NCI-H2227 treated with DMSO at 0.1 percent for 48 hours (cell line): Measurements from ENCODE around the gene PPP1R12B.

Source experiments
- DNase-seq: peaks from one replicate; lab custom pipeline; 2025; lab: John Stamatoyannopoulos, UW

PPP1R12B gene, protein sequence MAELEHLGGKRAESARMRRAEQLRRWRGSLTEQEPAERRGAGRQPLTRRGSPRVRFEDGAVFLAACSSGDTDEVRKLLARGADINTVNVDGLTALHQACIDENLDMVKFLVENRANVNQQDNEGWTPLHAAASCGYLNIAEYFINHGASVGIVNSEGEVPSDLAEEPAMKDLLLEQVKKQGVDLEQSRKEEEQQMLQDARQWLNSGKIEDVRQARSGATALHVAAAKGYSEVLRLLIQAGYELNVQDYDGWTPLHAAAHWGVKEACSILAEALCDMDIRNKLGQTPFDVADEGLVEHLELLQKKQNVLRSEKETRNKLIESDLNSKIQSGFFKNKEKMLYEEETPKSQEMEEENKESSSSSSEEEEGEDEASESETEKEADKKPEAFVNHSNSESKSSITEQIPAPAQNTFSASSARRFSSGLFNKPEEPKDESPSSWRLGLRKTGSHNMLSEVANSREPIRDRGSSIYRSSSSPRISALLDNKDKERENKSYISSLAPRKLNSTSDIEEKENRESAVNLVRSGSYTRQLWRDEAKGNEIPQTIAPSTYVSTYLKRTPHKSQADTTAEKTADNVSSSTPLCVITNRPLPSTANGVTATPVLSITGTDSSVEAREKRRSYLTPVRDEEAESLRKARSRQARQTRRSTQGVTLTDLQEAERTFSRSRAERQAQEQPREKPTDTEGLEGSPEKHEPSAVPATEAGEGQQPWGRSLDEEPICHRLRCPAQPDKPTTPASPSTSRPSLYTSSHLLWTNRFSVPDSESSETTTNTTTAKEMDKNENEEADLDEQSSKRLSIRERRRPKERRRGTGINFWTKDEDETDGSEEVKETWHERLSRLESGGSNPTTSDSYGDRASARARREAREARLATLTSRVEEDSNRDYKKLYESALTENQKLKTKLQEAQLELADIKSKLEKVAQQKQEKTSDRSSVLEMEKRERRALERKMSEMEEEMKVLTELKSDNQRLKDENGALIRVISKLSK

DNA sequence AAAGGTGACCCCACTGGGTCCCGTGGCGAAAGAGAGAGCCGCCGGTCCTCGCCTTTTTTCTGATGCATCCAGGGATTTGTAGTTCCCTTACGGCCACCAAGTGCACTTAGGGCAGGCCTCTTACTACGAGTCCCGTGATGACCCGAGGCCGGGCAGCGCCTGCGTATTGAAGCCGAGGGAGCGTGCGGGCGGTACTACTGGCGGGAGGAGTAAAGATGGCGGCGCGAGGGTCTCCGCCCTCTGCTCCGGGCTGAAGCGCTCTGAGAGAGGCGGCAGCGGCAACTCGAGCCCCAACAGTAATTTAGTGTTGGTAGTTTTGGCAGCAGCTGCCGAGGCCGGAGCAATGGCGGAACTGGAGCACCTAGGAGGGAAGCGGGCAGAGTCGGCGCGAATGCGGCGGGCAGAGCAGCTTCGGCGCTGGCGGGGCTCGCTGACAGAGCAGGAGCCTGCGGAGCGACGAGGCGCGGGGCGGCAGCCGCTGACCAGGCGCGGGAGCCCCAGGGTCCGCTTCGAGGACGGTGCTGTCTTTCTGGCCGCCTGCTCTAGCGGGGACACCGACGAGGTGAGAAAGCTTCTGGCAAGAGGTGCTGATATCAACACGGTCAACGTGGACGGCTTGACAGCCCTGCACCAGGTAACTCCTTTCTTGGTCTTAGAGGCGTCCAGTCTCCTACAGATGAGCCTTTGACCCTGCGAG is at the start of gene PPP1R12B:
TSS of gene PPP1R12B (plus strand) at position 191 of the 697 bp plus-strand sequence. CDS start at position 344, 153 bp downstream.
- DNase-seq, result peak; percentile 98

DNA sequence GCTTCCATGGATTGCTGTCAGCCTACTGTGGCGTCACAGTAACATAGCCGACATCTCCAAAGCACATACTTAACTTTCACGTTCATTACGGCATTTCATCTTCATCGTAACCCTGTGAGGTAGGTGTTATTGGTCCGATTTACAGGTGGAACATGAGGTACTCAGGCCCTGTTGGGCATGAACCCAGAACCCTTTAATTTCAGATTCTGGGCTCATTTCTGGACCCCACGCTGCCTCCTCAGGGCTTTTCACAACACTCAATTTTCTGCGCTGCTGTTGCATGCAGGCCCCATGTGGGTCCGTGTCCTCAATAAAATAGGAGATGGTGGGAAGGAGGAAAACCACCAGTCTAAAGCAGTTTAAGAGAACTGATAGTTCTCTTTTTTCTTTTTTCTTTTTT is 46.3 kb upstream of the PPP1R12B start:
- no peak for DNase-seq

DNA sequence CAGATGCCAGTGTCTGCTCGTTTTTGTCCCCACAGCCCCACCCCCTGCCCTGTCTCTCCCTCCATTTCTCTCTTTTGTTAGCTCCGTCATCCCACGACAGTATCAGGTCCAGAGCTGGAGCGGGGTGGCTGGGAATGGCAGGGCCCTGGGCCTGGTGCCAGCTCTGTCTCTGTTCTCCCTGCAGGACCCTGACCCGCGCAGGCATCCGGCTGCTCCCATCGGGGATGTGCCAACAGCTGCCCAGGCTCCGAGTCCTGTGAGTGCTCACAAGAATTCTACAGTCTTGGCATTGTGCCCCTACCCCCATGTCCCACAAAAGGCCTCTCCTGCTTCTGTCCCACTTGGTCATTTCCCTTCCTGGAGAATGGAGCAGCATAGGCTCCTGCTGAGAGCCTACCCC is 44.1 kb upstream of the PPP1R12B start:
- no peak for DNase-seq

DNA sequence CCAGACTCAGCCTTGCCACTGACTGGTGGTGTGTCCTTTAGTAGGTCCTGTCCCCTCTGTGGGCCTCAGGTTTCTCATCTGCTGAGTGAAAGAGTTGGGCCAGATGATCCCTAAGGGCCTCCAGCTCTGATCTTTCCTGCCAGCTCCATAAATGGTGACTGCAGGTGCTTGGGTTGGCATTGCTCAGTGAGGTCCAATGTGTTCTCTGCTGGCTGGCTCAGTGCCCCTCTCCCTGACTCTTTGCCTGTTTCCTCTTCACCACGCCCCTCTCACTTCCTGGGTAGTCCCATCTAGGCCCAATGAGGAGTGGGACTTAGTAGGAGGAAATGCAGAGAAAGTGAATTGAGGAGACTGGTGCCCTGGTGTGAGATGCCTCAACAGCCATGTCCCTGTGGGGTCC is 43.3 kb upstream of the PPP1R12B start:
- DNase-seq, result no peak

DNA sequence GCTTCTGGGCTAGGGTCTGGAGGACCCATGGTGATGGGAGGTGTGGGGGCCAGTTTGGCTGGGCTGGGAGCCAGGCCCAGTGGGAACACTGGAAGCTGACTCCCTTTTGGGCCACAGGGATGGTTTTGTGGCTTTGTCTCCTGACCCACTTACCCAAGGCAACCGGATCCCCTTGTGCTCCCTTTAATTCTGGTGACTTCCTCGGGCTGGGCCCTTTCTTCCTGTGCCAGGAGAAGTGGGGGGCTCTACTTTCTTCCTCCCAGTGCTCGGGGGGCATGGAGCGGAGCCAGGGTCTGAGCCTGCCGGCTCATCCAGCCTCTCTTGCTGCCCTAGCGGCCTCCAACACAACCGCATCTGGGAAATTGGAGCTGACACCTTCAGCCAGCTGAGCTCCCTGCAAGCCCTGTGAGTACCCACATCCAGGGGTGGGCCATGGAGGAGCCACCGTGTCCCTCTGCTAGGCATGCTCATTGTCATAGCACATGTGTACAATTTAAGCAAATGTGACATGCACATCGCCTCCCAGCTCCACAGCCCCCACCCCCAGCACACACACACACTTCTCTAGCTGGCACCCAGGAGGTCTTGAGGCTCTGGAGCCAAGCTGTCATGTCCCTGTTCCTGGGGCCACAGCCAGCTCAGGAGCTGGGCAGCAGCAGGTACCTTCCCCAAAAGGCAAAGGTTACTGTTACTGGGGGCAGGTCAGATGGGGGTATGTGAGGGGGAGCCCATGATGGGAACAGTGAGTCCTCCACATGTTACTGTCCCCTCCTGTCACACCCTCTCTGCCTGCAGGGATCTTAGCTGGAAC is 41.8 kb upstream of the PPP1R12B start:
- no peak for DNase-seq

DNA sequence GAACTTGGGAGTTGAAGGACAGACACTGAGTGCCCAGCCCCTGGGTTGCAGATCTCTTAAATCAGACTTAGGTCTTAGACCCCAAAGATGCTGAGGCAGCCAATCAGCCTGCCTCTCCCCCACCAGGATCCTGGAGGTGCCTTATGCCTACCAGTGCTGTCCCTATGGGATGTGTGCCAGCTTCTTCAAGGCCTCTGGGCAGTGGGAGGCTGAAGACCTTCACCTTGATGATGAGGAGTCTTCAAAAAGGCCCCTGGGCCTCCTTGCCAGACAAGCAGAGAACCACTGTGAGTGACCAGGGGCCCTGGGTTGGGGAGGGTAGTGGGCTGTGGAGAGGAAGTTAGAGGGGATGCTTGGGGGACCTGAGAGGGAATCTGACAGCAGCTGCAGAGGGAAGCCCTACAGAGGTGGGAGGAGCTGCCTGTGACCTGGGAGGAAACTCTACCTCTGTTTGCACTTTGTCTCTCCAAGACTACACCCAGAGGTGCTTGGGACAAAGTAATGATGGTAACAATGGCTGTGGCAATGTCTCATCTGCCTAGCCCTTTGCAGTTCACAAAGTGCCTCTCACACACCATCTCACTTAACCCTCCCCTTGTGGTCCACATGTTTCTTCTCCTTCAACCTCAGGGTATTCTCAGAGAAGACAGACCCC is 38.3 kb upstream of the PPP1R12B start:
- DNase-seq, result no peak

DNA sequence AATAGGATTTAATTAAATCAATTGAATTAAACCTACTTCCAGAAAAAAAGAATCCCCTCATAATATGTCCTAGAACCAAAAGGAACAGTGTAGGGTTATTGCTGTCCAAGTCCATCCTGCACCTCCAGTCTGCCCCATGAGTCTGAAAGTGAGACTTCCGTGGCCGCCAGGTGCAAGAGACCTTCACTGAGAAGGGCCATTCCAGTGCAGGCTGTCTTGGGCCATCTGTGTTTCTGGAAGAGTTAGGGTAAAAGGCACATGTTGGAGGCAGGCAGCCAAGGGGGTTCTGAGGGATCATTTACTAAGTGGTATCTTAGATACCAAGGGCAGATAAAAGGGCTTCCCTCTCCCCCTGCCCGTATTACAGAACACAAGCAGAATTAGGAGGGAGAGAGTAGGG is 37.8 kb upstream of the PPP1R12B start:
- no peak for DNase-seq

DNA sequence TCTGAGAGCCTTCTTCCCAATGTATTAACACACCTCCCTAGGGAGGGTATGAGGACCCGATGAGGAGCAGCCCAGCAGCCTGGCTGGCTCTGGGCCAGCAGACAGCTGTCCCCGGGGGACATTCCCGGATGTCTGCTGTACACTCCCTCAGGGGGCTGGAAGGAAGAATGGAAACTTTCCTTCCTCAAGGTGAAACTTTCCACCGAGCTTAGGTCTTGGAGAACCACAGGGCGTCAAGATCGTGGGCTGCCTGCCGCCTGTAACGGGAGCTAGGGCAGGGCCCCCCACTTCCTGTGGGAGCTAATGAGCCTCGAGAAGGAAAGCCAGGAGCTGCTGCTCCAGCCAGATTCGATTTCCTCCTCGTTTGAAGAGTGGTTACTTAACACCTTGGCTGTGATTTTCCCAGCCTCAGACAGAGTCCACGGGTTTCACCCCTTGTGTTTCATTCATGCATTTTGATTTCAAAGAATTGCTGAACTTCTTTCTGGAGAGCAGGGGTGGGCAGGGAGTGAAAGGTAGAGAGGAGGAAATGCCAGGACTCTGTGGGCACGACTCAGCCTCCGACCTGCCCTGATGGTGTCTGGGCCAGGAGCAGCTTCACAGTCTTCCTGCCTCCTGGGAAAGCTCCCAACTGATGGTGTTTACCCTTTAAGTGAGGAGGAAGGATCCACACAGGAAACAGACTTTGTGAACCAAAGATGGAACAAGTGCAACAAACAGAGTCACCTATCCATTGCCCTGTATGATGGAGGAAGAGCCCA is 36.4 kb upstream of the PPP1R12B start:
- DNase-seq, result no peak

DNA sequence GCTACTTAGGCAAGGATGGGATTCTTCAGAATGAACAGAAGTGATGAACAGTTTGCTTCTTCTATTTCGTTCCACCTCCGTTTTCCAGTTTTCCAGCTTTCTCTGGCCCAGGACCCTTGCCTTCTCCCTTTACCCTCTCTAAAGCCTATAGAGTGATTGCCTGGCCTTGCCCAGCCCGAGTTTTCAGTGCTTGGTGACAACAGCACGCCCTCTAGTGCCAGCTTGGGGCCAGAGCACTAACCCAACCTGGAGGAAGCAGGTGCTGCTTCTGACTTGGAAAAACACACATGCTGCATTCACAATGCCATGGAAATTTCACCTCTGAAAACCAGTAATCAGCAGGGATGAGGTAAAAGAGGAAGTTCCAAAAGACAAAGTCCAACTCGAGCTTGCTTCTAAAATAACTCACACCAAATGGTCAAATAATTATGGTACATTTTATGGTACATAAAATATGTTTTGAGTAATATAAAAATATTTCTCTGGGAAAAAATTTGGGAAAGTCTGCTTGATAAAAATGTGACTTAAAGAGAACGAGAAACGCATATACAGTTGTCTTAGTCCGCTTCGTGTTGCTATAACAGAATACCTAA is 32.8 kb upstream of the PPP1R12B start:
- peak; percentile 70 for DNase-seq

DNA sequence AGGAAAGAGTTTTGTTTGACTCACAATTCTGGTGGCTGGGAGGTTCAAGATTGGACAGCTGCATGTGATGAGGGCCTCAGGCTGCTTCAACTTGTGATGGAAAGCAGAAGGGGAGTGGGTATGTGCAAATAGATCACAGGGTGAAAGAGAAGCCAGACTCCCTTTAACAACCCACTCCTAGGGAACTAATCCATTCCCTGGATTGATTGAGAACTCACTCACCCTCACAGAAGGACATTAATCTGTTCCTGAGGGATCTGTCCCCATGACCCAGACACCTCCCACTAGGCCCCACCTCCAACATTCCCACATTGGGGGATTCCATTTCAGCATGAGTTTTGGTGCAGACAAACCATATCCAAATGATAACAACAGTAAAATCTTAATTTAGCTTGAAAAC is 32.3 kb upstream of the PPP1R12B start:
- no peak for DNase-seq

DNA sequence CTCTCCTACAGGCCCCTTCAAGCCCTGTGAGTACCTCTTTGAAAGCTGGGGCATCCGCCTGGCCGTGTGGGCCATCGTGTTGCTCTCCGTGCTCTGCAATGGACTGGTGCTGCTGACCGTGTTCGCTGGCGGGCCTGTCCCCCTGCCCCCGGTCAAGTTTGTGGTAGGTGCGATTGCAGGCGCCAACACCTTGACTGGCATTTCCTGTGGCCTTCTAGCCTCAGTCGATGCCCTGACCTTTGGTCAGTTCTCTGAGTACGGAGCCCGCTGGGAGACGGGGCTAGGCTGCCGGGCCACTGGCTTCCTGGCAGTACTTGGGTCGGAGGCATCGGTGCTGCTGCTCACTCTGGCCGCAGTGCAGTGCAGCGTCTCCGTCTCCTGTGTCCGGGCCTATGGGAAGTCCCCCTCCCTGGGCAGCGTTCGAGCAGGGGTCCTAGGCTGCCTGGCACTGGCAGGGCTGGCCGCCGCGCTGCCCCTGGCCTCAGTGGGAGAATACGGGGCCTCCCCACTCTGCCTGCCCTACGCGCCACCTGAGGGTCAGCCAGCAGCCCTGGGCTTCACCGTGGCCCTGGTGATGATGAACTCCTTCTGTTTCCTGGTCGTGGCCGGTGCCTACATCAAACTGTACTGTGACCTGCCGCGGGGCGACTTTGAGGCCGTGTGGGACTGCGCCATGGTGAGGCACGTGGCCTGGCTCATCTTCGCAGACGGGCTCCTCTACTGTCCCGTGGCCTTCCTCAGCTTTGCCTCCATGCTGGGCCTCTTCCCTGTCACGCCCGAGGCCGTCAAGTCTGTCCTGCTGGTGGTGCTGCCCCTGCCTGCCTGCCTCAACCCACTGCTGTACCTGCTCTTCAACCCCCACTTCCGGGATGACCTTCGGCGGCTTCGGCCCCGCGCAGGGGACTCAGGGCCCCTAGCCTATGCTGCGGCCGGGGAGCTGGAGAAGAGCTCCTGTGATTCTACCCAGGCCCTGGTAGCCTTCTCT is 30.3 kb upstream of the PPP1R12B start:
- DNase-seq, result no peak

DNA sequence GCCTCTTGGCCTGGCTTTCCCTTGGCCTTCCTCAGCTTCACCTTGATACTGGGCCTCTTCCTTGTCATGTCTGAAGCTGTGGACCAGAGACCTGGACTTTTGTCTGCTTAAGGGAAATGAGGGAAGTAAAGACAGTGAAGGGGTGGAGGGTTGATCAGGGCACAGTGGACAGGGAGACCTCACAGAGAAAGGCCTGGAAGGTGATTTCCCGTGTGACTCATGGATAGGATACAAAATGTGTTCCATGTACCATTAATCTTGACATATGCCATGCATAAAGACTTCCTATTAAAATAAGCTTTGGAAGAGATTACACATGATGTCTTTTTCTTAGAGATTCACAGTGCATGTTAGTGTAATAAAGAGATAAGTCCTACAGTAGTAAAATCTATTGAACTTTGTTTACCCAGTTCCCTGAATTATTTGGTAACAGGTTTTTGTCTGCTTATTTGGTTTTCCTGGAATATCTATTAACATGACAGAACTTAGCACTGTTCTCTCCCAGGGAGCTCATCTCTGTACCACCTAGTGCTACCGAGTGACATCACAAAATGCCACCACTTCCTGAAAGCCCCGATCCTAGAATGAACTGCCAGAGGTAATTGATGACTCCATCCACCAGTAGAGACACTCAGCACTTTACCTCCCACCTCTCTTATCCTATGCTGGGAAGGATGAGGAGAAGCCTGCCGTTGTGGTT is 29.0 kb upstream of the PPP1R12B start:
- DNase-seq, result no peak

DNA sequence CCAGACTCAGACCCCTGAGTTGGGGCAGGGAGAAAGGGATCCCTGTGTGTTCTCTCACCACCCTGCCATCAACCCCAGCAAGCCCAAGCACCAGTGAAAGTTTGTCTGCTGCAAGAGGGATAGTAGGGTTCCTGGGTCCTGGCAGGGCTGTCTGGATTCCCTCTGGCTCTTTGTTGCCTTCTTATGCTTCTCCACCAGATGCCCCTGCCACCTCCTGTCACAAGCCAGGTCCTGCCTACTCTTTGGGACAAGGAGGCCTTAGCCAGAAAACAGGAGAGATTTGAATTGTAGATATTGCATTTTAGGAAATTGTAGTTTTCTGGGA is 28.5 kb upstream of the PPP1R12B start:
- no peak for DNase-seq

DNA sequence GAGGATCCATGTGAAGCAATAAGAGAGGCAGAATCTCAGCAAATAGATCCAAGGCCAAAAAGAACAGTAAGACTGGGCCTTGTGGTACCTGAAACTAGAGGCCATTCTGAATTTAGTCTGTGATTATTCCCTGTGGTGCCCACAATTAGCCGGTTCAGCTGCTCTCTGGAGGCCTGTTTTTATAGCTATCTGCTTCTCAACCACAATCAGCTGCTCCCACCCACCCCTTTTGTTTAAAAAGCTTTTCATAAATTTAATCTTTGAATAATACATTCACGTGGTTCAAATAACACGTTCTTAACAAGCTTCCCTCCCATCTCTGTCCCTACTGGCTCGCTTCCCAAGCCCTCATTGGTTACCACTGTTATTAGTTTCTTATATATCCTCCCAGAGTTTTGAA is 24.8 kb upstream of the PPP1R12B start:
- DNase-seq, result peak; percentile 34

DNA sequence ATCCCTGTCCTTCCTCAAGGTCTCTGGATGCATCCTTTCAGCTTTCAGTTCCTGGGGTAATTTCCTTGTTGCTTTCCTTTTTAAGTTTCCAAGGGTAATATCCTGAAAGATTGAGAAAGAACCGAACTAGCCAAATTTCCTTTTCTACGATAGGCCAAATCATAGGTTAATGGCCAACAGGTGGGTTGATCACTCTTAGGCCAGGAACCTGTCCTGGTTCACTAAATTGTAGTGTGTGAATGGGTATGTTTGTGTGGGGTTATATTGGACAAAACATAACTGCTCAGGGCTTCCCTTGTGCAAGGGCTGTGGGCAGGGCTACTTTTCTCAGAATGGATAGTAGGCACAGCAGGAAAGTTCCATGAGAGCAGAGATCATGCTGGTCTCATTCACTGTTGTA is 23.9 kb upstream of the PPP1R12B start:
- DNase-seq, result no peak

DNA sequence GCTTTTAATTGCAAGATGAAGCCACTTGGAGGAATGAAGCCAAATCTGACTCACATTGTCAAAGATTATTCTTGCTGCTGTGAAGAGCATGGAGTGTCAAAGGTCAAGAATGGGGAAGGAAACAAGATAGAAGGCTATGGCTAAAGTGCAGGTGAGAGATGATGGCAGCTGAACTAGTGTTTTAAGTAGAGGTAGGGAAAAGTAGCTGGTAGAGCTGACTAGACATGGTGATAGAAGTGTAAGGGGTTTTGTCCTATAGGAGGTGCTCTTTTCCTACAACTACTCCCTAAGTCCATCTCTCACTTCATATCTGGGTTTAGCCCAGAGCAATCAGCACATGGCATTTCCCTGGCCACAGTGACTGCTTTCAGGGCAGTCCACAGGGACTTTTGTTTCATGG is 18.6 kb upstream of the PPP1R12B start:
- DNase-seq, result no peak

DNA sequence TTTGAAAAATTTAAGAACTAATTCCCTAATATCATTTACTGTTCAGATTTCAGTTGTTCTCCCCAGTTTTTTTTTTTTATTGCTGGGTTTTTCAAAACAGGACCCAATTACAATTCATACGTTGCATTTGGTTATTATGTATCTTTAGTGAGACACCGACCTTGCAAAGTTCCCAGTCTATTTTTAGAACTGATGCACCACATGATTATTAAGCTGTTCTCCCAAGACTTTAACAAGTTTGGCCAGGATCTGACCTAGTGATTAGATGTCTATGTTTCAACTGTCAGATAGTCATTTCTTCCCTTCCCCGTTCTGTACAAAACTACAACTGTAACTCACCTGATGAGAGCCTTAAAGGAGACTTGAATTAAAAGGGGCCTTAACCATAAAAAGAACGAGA is 14.6 kb upstream of the PPP1R12B start:
- no peak for DNase-seq
